WTC11 (cell line): ENCODE data around the gene WDFY4. TPM values are rescaled to one million over a fixed set of nuclear protein-coding genes. Genes with fewer than 3 reads are reported as not detected.

Experiments used
- ATAC-seq: fragments of 200-7000 bp; cut with Tn5 transposase; 2 replicates; pipeline ENCODE4 v1.10.0; 2021; ENCODE audit warnings: mild to moderate bottlenecking, moderate library complexity
- CTCF ChIA-PET: fragments of 300-600 bp; sonication (Branson Sonifier 250); formaldehyde crosslinking; loops from one replicate; lab custom pipeline; 2021; ENCODE audit warnings: antibody characterized with exemption; lab: Charles Lee
- POLR2A ChIA-PET: fragments of 350-600 bp; sonication (Branson Sonifier 250); formaldehyde crosslinking; loops from one replicate; lab custom pipeline; 2021; ENCODE audit warnings: antibody characterized with exemption; lab: Charles Lee
- DNase-seq: peaks from one replicate; pipeline ENCODE4 v3.0.0; 2021; ENCODE audit warnings: low spot score
- H3K27ac Mint-ChIP-seq: 2 replicates; pipeline ENCODE4 v1.8.0; 2021; ENCODE audit warnings: mixed read lengths
- H3K27me3 Mint-ChIP-seq: 2 replicates; pipeline ENCODE4 v1.8.0; 2021; ENCODE audit warnings: low read depth, mild to moderate bottlenecking, moderate library complexity, mixed read lengths
- H3K36me3 Mint-ChIP-seq: 2 replicates; pipeline ENCODE4 v1.8.0; 2021; ENCODE audit warnings: mixed read lengths
- H3K4me1 Mint-ChIP-seq: 2 replicates; pipeline ENCODE4 v1.8.0; 2022; ENCODE audit warnings: mixed read lengths
- H3K4me3 Mint-ChIP-seq: 2 replicates; pipeline ENCODE4 v1.8.0; 2021; ENCODE audit warnings: mild to moderate bottlenecking, moderate library complexity, mixed read lengths
- H3K9me3 Mint-ChIP-seq: 2 replicates; pipeline ENCODE4 v1.8.0; 2021; ENCODE audit warnings: mixed read lengths
- ARID4B ChIP-seq: sonication (generic); formaldehyde crosslinking; IDR thresholded peaks from 2 replicates; pipeline ENCODE4 v1.8.0; 2023; ENCODE audit warnings: missing genetic modification reagents, mild to moderate bottlenecking, borderline replicate concordance
- E2F5 ChIP-seq: sonication (generic); formaldehyde crosslinking; IDR thresholded peaks from 2 replicates; pipeline ENCODE4 v1.8.1; 2022; ENCODE audit warnings: mild to moderate bottlenecking, moderate library complexity, missing genetic modification reagents
- EMX1 ChIP-seq: fragments of 250-450 bp; sonication (Bioruptor Pico); IDR thresholded peaks from 2 replicates; pipeline ENCODE4 v1.8.0; 2021; ENCODE audit warnings: mild to moderate bottlenecking
- ESRRA ChIP-seq: sonication (generic); formaldehyde crosslinking; IDR thresholded peaks from 2 replicates; pipeline ENCODE4 v1.8.1; 2022; ENCODE audit warnings: mild to moderate bottlenecking, missing genetic modification reagents, borderline replicate concordance
- FOXJ3 ChIP-seq: sonication (generic); formaldehyde crosslinking; IDR thresholded peaks from 2 replicates; pipeline ENCODE4 v1.9.0; 2021; ENCODE audit warnings: missing genetic modification reagents, mild to moderate bottlenecking, borderline replicate concordance
- FOXP1 ChIP-seq: sonication (generic); formaldehyde crosslinking; IDR thresholded peaks from 2 replicates; pipeline ENCODE4 v1.8.0; 2022; ENCODE audit warnings: missing genetic modification reagents, mild to moderate bottlenecking, moderate library complexity, borderline replicate concordance
- HMGA2 ChIP-seq: fragments of 250-450 bp; sonication (Bioruptor Pico); IDR thresholded peaks from 2 replicates; pipeline ENCODE4 v1.4.0; 2021; ENCODE audit warnings: mild to moderate bottlenecking, moderate library complexity
- HMGXB4 ChIP-seq: sonication (generic); formaldehyde crosslinking; IDR thresholded peaks from 2 replicates; pipeline ENCODE4 v1.8.1; 2023; ENCODE audit warnings: mild to moderate bottlenecking, moderate library complexity, missing genetic modification reagents
- JAZF1 ChIP-seq: fragments of 250-450 bp; sonication (Bioruptor Pico); IDR thresholded peaks from 2 replicates; pipeline ENCODE4 v1.9.0; 2021; ENCODE audit warnings: moderate library complexity, mild to moderate bottlenecking, inconsistent platforms
- MLX ChIP-seq: sonication (generic); formaldehyde crosslinking; IDR thresholded peaks from 2 replicates; pipeline ENCODE4 v1.8.1; 2023; ENCODE audit warnings: mild to moderate bottlenecking, missing genetic modification reagents, moderate library complexity
- NR1H2 ChIP-seq: sonication (generic); formaldehyde crosslinking; IDR thresholded peaks from 2 replicates; pipeline ENCODE4 v1.9.0; 2021; ENCODE audit warnings: mild to moderate bottlenecking, moderate library complexity, missing genetic modification reagents
- PRRX2 ChIP-seq: fragments of 250-450 bp; sonication (Bioruptor Pico); IDR thresholded peaks from 2 replicates; pipeline ENCODE4 v1.8.0; 2021; ENCODE audit warnings: mild to moderate bottlenecking
- TCF7 ChIP-seq: sonication (generic); formaldehyde crosslinking; IDR thresholded peaks from 2 replicates; pipeline ENCODE4 v1.8.0; 2022; ENCODE audit warnings: mild to moderate bottlenecking, low read depth, missing genetic modification reagents, moderate library complexity
- USF2 ChIP-seq: sonication (generic); formaldehyde crosslinking; IDR thresholded peaks from 2 replicates; pipeline ENCODE4 v1.8.1; 2023; ENCODE audit warnings: mild to moderate bottlenecking, missing genetic modification reagents, moderate library complexity
- ZBTB21 ChIP-seq: sonication (generic); formaldehyde crosslinking; IDR thresholded peaks from 2 replicates; pipeline ENCODE4 v1.8.1; 2023; ENCODE audit warnings: mild to moderate bottlenecking, missing genetic modification reagents, borderline replicate concordance
- ZNF121 ChIP-seq: sonication (generic); formaldehyde crosslinking; IDR thresholded peaks from 2 replicates; pipeline ENCODE4 v1.8.0; 2023; ENCODE audit warnings: missing genetic modification reagents
- total RNA-seq: library from RNA; stranded (reverse); gene quantifications from 3 replicates; pipeline ENCODE4 v1.2.3, GENCODE V29; 2021
- TF ChIP-seq, protein P1 (sequence below): sonication (generic); formaldehyde crosslinking; IDR thresholded peaks from 2 replicates; pipeline ENCODE4 v1.8.1; 2022; ENCODE audit warnings: mild to moderate bottlenecking, missing genetic modification reagents, moderate library complexity, borderline replicate concordance
- TF ChIP-seq, protein P2 (sequence below): fragments of 250-450 bp; sonication (Bioruptor Pico); IDR thresholded peaks from 2 replicates; pipeline ENCODE4 v2.1.2; 2022; ENCODE audit warnings: mild to moderate bottlenecking, moderate library complexity
- TF ChIP-seq, protein P3 (sequence below): fragments of 250-450 bp; sonication (Bioruptor Pico); conservative IDR thresholded peaks from 2 replicates; pipeline ENCODE4 v1.9.0; 2021; ENCODE audit warnings: mild to moderate bottlenecking

Gene WDFY4
- total RNA-seq, 1 experiment from 2014 or later, result 0.13 TPM

DNA sequence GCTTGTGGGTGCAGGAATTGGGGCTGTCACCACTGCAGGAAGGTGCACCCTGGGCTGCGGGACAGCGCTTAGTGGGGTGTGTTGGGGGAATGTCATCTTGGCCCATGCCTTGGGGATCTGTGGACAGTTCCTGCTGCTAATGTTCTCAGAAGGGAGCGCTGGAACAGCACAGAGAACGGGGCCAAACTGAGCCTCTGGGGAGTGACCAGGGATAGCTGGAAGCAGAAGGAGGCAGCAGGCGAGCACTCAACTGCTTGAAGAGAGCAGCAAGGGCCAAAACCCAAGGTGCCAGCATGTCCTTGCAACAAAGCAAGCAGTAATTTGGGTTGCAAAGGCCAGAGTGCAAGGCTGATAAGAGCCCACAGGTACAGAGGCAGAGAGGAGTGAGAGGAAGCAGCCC, 31.3 kb upstream of the WDFY4 start:
- CTCF ChIA-PET, result interaction anchor here (0.6 to 1.6 kb wide), 2 partner anchors 45 to 117 kb away, joined by 3 to 4 read pairs; no protein-coding TSS in a partner anchor
- Mint-ChIP-seq H3K4me3 (no peak overlapping the region), H3K9me3 (no peaks in the 10 kb centered on the region), H3K27ac (no peak overlapping the region), H3K36me3 (no peaks in the 10 kb centered on the region), H3K27me3 (peaks cover 30% of the 10 kb centered on the region), H3K4me1 (peaks cover 10% of the 10 kb centered on the region)
- DNase-seq (no peak), ATAC-seq (no peak)
- POLR2A ChIA-PET, result no interaction called here
- no peak for TF ChIP-seq MLX (CRISPR knock-in tag)
- TF ChIP-seq, protein P1, sequence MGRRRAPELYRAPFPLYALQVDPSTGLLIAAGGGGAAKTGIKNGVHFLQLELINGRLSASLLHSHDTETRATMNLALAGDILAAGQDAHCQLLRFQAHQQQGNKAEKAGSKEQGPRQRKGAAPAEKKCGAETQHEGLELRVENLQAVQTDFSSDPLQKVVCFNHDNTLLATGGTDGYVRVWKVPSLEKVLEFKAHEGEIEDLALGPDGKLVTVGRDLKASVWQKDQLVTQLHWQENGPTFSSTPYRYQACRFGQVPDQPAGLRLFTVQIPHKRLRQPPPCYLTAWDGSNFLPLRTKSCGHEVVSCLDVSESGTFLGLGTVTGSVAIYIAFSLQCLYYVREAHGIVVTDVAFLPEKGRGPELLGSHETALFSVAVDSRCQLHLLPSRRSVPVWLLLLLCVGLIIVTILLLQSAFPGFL (CRISPR knock-in tag), result no peak

DNA sequence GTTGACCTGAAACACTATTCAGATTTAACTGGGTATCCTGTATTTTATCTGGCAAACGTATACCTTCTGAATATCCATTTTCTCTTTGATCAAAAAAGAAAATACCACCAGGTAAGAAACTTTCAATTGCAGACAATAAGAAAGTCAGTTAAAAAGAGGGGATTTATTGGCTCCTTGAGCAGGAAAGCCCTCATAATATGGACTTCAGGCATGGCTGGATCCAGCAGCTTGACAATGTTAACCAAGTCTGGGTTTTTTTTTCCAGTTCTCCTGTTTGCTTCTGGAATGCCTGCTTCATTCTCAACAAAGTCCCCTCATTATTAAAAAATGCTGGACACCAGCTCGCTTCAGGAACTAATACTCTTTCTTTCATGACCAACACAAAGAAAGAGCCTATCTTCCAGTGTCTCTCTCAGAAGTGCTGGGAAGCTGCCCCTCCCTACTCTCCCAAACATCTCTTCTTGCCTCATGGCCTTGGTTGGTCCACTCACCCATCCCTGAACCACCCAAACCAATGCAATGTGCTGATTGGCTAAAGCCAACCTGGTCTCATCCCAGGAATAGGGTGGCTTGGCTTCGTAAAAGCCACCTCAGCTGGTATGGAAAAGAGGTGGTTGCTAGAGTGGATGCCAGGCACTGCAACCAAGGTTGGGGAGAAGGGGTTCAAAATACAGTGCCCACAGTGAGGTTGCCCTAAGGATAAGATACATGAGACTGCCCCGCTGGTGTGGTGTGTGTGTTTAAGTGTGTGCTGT, 30.6 kb upstream of the WDFY4 start:
- DNase-seq (no peak), ATAC-seq (no peak)
- POLR2A ChIA-PET, result no interaction called here
- peaks cover 12% of the 10 kb centered on the region for H3K4me1 Mint-ChIP-seq
- CTCF ChIA-PET, result interaction anchor here (1.6 to 5.9 kb wide), 2 partner anchors 46 to 101 kb away, joined by 4 to 268 read pairs; no protein-coding TSS in a partner anchor
- H3K27ac Mint-ChIP-seq, result no peak overlapping the region
- H3K9me3 Mint-ChIP-seq, result no peaks in the 10 kb centered on the region
- peaks cover 30% of the 10 kb centered on the region for H3K27me3 Mint-ChIP-seq
- H3K4me3 Mint-ChIP-seq, result no peak overlapping the region
- H3K36me3 Mint-ChIP-seq, result no peaks in the 10 kb centered on the region
- no peak for TF ChIP-seq ZNF121 (CRISPR knock-in tag)
- TF ChIP-seq FOXJ3 (CRISPR knock-in tag), result no peak
- no peak for TF ChIP-seq EMX1 (CRISPR knock-in tag)
- TF ChIP-seq E2F5 (CRISPR knock-in tag), result no peak
- TF ChIP-seq ESRRA (CRISPR knock-in tag), result no peak
- TF ChIP-seq HMGA2 (CRISPR knock-in tag), result no peak
- no peak for TF ChIP-seq PRRX2 (CRISPR knock-in tag)
- TF ChIP-seq, protein P2, sequence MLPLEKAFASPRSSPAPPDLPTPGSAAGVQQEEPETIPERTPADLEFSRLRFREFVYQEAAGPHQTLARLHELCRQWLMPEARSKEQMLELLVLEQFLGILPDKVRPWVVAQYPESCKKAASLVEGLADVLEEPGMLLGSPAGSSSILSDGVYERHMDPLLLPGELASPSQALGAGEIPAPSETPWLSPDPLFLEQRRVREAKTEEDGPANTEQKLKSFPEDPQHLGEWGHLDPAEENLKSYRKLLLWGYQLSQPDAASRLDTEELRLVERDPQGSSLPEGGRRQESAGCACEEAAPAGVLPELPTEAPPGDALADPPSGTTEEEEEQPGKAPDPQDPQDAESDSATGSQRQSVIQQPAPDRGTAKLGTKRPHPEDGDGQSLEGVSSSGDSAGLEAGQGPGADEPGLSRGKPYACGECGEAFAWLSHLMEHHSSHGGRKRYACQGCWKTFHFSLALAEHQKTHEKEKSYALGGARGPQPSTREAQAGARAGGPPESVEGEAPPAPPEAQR (CRISPR knock-in tag), result no peak
- TF ChIP-seq USF2 (CRISPR knock-in tag), result no peak
- TF ChIP-seq HMGXB4 (CRISPR knock-in tag), result no peak
- TF ChIP-seq FOXP1, result no peak
- no peak for TF ChIP-seq TCF7 (CRISPR knock-in tag)
- no peak for TF ChIP-seq ARID4B (CRISPR knock-in tag)
- TF ChIP-seq, protein P3, sequence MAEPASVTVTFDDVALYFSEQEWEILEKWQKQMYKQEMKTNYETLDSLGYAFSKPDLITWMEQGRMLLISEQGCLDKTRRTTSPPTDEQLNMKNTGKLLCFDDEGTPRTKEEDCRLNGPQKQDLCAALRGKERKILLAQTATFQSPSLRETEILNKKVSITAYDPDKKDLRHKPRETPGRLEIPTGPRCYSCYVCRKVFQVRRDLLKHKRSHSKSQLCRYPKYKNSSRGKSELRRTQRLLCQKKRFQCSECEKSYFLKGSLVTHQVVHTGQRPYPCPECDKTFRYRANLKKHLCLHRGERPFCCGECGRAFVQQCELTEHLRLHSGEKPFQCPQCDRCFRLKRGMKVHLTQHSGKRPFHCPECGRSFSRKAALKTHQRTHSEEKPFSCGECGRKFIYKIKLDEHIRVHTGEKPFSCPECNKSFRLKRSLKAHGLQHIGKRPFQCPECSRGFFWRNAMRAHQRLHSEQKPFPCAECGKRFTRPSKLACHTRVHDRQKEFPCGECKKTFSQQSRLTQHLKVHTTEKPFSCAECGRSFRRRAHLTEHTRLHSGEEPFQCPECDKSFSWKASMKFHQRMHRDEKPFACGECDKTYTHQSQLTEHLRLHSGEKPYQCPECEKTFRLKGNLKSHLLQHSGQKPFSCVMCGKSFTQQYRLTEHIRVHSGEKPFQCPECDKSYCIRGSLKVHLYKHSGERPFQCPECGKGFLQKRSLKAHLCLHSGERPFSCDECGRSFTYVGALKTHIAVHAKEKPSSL (CRISPR knock-in tag), result no peak
- TF ChIP-seq NR1H2 (CRISPR knock-in tag), result no peak
- no peak for TF ChIP-seq JAZF1 (CRISPR knock-in tag)
- no peak for TF ChIP-seq ZBTB21
